ENCODE measurements around the gene GHITM.

DNA sequence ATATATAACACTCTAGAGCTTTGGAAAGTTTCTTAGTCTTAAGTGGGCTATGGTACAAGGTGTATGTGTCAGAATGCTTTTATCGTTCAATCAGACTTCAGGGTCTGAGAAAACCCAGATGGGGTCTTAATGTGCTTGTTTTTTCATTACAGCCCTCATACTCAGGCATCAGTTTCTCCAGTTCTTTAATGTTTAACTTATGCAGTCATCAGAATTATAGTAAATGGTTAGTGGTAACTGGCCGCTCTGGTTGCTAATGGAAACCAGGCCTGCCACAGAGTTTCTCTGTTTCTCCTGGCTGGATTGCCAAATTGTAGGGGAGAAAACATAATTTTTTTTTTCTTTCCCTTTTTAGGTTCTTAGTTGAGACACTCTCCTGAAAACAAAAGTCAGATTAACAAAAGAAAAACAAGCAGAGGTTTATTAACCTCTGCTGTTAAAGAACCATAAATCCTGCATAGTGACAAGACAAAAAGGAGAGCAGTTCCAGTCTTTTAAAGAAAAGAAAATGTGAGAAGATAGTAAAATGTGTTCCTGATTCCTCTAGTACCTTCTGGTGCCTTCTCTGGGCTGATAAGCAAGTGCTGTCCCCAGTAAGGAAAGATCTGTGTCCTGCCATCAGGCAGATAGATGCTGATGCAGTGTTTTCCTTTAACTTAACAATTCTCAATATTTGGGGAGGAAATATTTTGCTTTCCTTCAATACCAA, 21.5 kb upstream of the GHITM start:
- TF ChIP-seq POLR2AphosphoS5 (IDR thresholded peaks at IDR 0.05; ENCODE audit: borderline replicate concordance, low read depth, low read length) (no peak), EZH2 (IDR thresholded peaks at IDR 0.05) (no peak), FOXP2 (optimal IDR thresholded peaks at IDR 0.05; ENCODE audit: control extremely low read depth, extremely low read length, insufficient read depth) (no peak)
